Activated T-cell treated with anti-CD3 and anti-CD28 coated beads, Interleukin-2, amount 50 U/mL, for 1 hour (primary cell): ENCODE results near the gene GUK1.
"Not testable (repeated sequence)": the region's sequence is repeated elsewhere in the genome, so short reads cannot be mapped to it uniquely, and the experiment has no call there.

Source experiments
- DNase-seq: peaks from one replicate; pipeline ENCODE4 v3.0.0-alpha.2; 2020

The GUK1 gene

DNA sequence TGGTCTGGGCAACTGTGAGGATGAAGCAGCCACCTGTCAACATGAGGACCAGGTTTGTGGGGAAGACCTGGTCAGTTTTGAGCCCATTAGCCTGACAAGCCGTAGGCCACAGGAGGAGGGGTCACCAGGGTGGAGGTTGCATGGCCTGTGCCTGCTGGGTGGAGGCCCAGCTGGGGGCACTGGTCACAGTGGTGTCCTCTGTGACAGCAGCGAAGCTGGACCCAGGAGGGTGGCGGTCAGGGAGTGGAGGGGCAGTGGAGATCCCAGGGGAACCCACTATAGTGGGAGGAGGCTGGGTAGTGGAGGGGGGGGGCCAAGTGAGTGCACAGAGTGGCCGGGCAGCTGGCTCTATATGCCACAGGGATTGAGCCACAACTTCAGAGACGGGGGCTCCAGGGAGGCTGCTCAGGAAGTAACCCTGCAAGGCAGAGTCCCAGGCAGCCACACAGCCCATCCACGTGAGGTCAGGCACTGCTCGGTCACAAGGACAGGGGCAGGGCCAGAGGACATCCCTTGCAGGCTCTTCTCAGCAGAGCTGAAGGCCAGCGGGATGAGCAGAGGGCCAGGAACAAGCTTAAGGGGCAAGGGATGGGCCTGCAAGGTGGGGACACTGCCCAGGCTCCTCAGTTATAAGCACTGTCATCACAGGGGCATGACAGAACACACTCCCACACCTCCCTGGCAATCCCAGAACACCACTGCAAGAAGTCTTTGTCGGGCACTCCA lies 34.6 kb upstream of the GUK1 start:
- DNase-seq = no peak

DNA sequence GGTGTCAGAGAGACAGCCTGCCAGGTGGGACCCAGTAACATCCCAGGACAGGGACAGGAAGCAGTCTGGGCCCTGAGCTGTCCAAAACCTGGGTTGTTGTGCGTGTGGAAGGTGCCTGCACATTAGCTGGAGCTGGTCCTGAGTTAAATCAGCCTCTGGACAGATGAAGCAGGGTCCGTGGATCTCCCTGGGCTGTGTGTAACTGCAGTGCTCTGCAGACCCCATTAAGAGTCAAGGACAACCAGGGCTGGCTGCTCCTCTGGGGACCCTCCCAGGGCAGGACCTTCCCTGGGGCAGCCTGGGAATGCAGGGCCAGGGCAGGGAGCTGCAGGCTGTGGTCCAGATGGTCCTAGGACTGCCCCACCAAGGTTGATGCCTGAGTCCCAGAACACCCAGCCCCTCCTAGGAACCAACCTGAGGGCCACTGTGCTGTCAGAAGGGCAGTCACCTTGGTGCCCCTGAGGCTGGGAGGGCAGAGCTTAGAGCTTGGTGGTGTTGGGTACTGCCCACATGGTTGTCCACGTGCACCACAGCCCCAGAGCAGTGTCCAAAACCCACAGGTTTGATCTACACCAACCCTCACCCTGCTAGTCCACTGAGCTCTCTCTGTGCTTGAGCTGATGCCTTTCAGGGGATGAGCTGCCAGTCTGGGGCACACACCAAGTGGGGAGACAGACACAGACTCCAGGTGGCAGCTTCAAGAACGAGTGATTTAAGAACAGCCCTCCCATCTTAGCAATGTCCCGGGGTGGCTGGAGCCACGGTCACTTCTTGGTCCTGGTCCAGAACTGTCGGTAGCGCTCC lies 33.9 kb upstream of the GUK1 start:
- DNase-seq = no peak

- no peak for DNase-seq
Observed at GRCh38 chr1:228106800-228107054, 33.4 kb upstream of the GUK1 start.

DNA sequence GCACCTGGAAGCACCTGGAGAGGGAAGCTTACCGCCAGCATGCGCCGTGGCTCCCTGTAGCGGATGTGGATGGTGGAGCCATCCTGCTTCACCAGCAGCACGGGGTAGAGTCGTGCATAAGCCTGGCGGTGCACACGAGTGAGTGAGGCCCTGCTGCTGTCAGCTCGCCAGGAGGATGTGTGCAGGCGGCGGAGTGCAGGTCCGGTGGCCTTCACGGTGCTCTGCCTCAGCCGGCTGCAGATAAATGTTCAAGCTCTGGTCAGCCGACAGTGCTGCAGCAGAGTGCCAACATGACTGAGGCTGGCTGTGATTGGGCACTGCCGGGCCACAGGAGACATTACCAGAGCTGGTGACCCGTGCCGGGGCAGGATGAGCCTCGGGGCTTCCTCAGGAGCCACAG lies 32.4 kb upstream of the GUK1 start:
- DNase-seq = no peak

DNA sequence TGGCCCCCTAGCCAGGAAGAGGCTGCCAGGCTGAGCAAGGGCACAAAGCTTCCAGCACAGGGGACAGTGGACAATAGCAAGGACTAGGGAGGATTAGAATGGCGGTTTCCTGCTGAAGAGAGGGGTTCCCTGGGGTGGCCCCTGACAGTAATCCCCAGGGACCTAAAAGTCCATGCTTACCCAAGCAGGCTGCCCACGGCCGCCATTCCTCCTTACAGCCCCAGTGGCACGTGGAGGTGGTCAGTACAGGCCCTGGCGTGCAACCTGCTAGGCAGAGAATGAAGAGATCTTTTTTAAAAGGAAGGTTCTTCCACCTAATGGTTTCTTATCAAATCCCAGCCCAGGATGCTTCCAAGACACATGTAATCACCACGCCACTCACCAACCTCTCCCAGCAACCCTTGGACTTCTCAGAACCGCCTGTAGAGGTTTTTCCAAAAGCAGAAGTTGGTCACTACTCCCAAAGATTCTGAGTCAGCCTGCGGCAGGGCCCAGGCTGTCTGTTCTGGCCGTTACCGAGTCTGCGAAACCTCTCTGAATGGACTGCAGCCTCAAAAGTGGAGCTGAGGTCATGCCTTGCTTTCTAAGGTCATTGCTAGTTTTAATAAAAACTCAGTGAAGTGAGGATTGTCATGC lies 31.9 kb upstream of the GUK1 start:
- DNase-seq = no peak

DNA sequence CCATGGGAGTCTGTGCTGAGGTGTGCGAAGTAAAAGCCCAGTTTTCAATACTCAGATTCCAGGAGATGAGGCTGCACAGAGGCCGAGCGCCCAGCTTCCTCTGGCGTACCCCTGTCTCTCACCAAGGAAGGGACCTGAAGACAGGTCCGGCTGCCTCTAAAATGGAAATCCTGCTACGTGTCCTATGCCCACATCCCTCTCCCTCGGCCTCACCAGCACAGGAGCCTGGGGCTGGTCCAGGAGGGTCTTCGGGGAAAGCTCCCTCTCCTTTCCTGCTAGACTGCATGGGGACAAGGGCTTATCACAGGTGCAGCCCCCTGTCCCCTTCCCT lies 31.4 kb upstream of the GUK1 start:
- DNase-seq = no peak

- peak; percentile 100 for DNase-seq
Observed at GRCh38 chr1:228109073-228109961, 30.8 kb upstream of the GUK1 start, which contains the start of gene MRPL55. TSS of gene MRPL55 (minus strand) at chr1:228109299. CDS start at chr1:228108260, 1,039 bp downstream.

- no peak for DNase-seq
Observed at GRCh38 chr1:228109962-228110488, 30.1 kb upstream of the GUK1 start.

- DNase-seq = no peak
Observed at GRCh38 chr1:228110556-228110955, 29.5 kb upstream of the GUK1 start.

DNA sequence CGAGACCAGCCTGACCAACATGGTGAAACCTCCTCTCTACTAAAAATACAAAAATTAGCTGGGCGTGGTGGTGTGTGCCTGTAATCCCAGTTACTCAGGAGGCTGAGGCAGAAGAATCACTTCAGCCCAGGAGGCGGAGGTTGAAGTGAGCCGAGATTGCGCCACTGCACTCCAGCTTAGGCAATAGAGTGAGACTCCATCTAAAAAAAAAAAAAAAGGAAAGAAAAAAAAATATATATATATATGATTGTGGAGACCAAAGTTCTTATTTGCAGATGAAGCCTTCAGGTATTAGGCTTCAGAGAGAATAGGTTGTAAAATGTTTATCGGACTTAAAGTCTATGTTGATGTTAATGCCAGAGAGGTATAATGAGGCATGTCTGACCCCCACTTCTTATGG lies 28.8 kb upstream of the GUK1 start:
- DNase-seq = not testable (repeated sequence)

DNA sequence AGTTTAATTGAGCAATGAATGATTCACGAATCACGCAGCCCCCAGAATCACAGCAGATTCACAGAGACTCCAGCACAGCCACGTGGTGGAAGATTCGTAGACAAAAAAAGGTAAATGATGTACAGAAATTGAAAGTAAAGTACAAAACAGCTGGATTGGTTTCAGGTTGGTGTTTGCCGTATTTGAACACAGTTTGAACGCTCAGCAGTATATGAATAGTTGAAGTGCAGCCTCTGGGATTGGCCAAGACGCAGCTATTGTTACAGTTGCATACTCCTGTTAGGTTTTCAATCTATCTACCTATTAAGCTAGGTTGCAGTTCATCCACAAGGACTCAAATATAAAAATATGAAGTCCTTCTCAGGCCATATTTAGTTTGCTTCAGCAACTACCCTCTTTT lies 27.9 kb upstream of the GUK1 start:
- no peak for DNase-seq

GRCh38 chr1:228112617-228113016 lies 27.5 kb upstream of the GUK1 start:
- no peak for DNase-seq

DNA sequence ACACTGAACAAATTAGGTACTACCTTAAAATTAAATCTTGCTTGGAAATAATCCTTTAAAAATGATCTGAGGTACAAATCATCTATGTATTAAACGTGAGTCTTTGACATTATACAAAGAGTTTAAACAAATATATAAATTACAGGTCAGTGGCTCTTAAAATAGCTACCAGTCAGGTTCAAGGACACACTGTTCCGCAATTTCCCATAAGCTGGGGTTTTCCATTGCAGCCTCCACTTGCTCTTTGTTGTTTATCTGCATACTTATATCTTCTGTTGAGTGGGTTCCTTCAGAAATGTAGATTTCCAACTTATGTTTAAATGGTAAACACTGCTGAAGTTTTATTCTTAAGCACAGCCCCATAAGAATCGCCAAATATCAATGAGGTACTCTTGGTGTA lies 25.3 kb upstream of the GUK1 start:
- no peak for DNase-seq

DNA sequence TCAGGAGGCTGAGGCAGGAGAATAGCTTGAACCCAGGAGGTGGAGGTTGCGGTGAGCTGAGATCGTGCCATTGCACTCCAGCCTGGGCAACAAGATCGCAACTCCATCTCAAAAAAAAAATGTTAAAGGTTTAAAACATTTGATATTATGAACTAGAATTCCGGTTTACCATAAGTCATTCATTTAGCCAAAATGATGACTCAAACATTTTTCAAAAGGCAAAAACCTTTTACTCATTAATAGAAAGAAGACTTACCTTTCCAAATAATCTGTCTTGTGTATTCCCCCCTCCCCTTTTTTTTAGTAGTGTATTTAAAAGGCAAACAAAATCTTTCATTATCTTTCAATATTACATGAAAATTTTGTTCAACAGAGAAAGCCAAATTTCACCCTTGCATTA lies 22.7 kb upstream of the GUK1 start:
- no peak for DNase-seq

- DNase-seq = no peak
Observed at GRCh38 chr1:228118040-228118439, 22.0 kb upstream of the GUK1 start.

DNA sequence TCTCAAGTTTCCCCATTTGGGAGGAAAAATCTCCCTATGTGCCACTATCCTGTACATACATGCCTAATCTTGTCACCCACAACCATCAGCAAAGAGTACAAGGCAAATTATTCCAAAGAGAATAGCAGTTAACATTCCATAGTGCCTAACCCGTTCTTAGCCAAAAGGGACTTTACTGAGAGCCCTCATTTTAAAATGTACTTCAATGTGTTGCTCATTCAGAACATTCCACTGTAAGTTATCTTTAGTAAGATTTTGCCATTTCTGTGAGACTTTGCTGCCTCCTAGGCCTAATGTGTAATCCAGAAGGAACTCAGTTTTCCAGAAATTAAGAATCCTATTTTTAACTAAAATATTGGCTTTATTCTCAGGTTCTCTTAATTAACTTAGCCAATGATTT lies 19.7 kb upstream of the GUK1 start:
- DNase-seq = no peak

- no peak for DNase-seq
Observed at GRCh38 chr1:228120857-228121489, 19.1 kb upstream of the GUK1 start.

DNA sequence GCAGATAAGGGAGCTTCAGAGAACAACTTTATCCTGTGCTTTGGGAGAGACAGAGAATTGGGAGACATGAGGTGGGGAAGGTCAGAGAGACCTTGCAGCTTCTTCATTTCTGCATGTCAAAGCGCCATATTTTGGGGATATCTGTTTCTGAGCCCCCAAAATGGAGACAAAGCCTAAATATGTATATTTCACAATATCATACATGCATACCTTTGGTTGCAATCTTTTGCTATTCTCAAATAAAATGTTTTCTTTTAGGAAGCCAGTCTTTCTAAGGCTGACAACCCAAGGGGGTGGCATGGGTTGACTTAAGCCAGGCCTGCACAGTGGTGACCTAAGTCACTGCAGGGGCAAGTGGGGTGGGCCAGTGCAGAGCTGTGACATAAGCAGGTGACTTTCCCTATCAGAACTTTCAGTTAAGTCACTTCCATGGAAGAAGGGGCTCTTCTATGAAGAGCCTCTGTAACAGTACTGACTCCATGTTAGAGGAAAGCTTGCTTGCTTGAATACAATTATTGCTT lies 17.1 kb upstream of the GUK1 start:
- no peak for DNase-seq

GRCh38 chr1:228123505-228123904 lies 16.6 kb upstream of the GUK1 start:
- no peak for DNase-seq

DNA sequence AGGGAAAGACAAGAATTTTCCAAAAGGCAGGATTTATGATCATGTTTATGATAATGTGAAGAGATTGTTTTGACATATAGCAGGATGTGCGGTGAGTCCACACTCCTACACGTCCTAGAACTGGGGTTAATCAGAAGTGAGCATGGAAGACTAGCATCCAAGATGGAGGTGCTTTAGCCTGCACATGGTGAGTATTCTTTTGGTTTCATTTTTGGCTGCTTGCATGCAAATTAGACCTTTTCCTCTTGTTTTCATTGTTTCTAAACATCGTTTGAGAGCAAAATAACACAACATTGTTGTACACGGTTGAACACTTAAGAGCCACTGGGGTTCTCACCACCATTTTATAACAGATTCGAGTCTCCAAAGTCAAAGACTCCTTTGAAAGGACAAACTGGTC lies 14.9 kb upstream of the GUK1 start:
- no peak for DNase-seq

DNA sequence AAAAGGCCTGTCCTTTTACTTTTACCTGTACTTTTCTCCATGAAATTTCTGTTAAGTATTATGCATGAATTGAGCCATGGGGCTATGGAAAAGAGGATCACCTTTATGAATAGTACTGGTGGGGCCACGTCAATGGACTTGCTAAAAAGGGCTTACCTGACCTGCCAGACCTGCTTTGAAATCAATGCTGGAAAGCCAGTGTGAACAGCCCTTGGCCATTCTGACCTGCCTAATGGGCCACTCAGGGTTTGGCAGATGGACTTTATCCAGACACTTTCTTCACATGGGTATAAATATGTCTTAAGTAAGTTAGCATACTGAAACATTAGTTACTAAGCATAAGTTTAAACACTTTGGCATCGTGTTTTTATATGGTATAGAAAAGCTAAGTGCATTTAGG lies 8.3 kb upstream of the GUK1 start:
- DNase-seq = no peak

DNA sequence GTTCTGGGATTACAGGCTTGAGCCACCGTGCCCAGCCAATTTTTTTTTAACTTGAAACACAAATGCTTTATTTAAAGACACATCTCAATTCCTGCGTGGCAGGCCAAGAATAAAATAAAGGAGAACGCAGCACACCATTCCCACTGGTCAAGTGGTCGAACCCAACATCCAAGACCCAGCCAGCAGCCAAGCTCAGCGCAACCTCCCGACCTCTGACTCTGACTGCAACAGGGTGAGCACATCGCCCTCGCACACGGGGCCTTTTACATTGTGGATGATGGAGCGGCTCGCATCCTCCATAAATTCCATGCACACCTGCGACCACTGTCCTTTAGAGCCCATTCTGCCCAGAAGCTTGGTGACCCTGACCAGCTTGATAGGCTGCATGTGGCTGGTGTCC lies 5.5 kb upstream of the GUK1 start:
- no peak for DNase-seq
